HG03575 (cell line): Measurements from ENCODE around the gene PPP1R12B.
"Not testable (repeated sequence)": the region's sequence is repeated elsewhere in the genome, so short reads cannot be mapped to it uniquely, and the experiment has no call there.

Experiments
- ATAC-seq: cut with Tn5 transposase; IDR thresholded peaks from one replicate; pipeline ENCODE4 v1.9.1; 2021; ENCODE audit not compliant: unreplicated experiment, insufficient number of reproducible peaks, low FRiP score; ENCODE audit errors: extremely low read depth

PPP1R12B gene

DNA sequence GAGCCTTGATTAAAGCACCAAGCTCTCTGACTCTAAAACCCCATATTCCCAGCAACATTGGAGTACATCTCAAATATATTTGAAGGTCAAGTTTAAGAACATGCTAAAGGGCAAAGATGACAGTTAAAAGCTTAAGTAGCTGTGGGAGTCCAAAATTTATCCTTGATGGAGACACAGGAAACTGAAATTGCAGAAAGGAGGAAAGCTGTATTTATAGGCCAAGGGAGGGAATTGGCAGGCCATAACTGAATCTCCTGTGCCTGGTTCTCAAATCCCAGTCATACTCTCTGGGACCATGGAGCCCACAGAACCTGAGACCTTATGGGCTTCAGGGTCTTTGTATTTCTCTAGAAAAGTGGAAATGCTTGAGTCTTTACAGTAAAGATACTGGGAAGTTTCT lies 193.9 kb downstream of the PPP1R12B start:
- not testable (repeated sequence) for ATAC-seq

DNA sequence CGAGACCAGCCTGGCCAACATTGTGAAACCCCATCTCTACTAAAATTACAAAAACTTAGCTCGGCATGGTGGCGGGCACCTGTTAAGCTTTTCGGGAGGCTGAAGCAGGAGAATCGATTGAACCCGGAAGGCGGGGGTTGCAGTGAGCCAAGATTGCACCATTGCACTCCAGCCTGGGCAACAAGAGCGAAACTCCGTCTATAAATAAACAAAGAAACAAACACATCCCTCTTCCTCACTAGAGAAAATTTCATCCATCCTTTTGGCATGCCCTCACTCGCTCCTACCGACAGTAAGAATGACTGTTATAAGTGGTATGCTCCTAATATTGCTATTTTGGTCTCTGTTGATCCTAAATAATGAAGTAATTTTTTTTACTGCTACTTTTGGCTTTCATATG lies 195.0 kb downstream of the PPP1R12B start:
- not testable (repeated sequence) for ATAC-seq

DNA sequence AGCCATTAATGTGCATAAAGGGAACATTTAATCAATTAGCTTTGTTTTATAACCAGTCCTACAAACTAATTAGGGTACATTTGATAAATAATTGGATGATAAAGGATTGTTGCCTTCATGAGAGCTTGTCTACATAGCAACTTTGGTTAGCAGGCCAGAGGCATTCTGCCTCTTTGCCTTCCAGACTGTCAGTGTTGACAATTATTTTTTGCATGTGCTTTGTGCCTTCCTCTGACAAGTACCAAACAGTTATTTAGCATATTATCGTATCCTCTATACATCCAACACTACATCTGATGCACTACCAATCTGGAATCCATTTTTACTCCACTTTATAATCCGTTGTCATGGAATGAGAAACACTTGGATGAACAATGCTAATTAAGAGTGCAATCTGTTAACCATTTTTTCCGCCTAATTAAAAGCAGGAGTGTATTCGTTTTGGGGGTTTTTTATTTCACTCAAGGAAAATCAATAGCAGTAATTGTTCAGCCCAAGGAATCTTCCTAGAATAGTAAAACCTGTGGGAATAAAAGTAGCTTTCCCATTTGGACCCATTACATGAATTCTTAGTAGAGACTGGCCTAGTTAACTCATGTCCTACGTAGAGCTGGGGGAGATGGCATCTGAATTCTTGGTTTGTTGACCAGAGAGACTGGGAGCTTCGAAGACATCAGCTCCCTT lies 196.4 kb downstream of the PPP1R12B start:
- ATAC-seq = not testable (repeated sequence)

DNA sequence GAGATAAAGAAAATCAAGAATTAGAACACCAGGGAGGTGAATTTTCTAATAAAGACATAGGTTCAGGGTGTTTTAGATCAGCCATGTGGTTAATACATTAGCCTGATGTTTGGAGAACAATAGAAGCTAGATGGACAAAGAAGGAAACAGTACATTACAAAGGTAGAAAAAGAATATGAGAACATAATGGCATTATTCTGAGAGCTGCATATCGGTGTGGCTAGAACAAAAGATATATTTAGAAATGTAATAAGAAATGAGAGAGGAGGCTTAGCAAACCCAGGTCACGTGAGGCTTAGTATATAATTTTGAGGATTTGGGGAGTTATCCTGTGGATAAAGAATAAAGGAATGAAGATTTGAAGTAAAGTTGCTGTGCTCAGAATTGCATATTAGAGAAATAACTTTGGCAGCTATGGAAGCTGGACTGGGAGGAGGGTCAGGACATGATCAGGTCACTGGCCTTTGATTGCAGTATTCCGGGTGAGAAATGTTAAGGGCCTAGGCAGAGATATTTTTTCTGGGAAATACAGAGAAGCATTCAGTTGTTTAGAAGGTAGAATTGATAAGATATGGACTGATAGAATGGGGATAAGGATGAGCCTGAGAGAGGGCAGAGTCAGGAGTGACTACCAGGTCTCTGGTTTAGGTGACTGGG lies 197.3 kb downstream of the PPP1R12B start:
- not testable (repeated sequence) for ATAC-seq

DNA sequence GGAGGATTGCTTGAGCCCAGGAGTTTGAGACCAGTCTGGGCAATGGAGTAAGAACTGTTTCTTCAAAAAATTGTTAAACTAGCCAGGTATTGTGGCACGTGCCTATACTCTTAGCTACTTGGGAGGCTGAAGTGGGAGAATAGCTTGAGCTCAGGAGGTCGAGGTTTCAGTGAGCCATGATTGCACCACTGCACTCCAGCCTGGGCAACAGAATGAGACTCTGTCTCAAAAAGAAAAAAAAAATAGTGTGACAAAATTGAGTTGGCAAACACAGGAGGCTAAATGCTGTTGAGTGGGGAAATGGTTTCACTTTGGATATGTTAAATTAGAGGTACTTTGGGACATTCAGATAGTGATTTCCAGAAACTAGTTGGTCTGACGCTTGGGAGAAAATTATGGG lies 197.9 kb downstream of the PPP1R12B start:
- ATAC-seq = not testable (repeated sequence)

DNA sequence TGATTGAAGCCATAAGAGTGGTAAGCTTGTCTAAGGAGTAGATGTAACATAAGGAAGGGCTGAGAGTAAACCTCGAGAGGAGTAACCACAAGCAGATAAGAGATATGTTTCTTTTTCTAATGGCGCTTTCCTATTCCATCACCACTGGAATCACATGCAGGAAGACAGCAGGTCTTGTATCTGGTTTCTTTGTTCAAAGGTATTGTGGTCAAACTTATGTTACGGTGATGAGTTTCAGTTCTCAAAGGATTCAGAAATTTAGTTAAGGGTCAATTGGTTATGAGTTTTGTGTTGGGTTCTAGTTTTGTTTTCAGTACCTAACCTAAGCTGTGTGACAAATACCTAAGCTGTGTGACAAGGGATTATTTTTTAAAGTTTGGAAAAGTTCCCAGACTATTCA lies 198.3 kb downstream of the PPP1R12B start:
- not testable (repeated sequence) for ATAC-seq

DNA sequence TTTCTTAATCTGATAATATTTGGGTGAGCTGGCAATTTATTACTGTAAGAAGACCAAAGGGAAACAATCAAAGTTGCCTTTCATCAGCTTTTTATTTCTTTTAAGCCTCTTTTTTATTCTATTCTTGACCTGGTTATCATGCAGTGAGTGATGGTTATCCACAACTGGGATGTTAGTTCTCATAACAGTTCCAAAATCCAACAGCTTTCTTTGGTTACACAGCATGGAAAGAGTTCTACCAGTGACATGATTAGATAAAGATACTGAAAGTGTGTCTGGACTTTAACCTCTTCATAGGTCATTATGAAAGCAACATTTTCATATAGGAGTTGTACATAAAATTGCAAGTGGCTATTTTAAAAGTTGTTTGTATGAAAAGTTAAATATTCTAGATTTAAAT lies 198.7 kb downstream of the PPP1R12B start:
- no peak for ATAC-seq

DNA sequence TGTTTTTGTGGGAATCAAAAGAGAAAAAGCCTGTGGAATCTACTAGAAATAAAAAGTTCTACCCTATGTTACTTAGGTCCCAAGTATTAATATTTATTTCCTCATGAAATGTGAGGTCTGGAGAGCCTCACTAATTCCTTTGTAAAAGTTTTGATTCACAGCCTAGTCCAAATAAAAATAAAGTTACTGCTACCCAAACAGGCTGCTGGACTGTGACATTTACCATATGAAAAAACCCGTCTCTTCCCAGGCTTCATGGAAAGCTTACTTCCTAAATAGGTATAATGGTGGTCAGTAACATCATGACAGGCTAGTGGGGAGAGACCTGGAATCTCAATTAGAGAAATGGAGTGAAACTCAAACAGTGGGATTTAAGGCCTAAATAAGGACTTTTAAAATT lies 201.6 kb downstream of the PPP1R12B start:
- not testable (repeated sequence) for ATAC-seq

DNA sequence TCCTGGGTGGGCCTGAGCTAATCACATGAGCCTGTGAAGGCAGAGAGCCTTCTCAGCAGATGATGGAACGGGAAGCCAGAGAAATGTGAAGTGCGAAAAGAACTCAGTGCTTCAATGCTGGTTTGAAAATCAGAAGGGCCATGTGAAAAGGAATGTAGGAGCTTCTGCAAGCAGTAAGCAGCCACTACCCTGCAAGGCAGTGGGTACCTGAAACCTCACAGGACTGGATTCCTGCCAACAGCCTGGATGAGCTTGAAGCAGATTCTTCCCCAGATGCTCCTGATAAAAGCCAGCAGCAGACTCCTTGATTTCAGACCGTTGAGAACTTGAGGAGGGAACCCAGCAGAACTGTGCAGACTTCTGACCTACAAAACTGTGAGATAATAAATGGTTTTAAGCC lies 203.2 kb downstream of the PPP1R12B start:
- ATAC-seq = no peak

DNA sequence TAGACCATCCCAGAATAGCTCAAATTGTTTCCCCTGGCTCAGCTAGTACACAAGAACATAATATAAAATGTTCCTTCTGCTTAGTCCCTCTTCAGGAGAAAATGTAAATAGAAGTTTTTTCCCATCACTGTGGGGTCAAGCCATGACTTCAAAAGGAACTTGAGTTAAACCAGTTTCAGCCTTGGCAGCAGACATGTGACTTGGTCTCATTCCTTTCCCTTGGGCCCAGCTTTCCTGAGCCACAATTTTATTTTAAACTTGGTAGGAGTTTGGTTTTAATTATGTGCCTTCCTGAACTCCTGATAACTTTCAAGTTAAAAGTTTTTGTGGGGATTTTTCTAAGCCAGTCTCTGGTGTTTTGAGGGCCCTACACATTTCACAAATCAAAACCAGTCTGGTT lies 204.1 kb downstream of the PPP1R12B start:
- not testable (repeated sequence) for ATAC-seq

DNA sequence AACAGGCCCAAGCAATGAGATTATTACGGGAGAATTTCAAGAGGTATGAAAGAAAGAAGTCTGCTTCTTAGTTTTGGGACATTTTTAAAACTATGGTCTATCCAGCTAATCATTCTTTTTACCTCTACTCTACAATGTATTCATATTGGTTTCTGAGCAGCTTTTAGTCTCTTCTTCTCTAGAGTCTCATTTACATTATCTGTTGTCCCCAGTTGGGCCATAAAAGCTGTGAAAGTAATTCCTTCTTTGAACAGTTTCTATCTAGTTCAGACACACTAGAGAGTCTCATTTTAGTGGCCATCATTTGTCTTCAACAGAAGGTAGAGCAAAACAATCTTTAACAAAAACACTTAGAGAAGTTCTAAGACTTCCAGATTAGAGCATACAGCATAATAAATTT lies 204.6 kb downstream of the PPP1R12B start:
- not testable (repeated sequence) for ATAC-seq

DNA sequence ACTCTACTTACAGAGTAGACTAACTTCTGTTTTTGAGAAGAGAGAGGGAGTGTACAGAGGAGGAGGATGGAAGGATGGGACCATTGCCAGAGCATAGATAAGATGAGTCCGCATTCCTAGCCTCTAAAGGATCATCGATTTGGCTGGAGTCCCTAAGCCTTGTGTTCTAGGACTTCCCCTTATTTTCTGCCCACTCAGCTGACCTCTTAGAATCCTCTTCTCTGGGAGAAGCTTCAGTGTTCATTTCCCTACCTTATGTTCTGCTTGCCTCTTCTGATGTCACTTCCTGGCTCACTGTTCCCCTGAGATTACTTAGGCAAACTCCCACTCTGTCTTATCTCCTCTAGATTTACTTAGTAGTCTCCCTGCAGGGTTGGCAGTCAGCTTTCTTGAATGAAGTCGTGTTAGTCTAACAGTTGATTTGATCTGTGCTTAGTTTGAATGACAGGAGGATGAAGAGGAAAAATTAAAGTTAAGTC lies 205.1 kb downstream of the PPP1R12B start:
- no peak for ATAC-seq

DNA sequence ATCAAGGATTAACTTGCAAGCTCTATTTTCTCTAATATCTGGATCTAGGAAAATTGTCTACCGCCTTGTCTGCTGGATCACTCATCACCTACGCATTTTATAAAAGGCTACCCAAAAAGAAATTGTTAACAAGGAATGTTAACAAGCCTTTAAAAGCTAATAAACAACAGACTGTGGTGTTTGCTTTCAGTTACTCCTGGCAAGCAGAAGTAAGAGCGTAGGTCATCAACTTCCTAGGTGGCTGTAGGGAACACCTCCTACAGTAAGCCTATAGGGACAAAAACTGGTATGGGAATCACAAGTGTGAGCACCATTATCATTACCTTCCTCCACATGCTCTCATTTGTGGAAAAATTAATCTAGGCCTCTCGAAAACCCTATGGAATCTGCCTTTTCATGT lies 206.1 kb downstream of the PPP1R12B start:
- not testable (repeated sequence) for ATAC-seq

DNA sequence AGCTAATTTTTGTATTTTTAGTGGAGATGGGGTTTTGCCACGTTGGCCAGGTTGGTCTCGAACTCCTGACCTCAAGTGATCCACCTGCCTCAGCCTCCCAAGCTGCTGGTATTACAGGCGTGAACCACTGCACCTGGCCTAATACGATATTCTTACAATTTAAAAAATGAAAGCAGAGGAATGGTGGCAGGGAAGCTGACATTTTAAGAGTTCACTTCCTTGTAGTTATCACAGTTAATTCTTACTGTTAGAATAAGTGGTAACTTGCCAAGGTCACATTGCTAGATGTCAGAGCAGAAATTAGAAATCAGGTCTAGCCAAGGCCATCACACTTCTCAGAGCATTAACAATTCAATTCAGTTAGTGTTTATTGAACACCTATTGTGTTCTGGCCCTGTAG lies 207.5 kb downstream of the PPP1R12B start:
- not testable (repeated sequence) for ATAC-seq

DNA sequence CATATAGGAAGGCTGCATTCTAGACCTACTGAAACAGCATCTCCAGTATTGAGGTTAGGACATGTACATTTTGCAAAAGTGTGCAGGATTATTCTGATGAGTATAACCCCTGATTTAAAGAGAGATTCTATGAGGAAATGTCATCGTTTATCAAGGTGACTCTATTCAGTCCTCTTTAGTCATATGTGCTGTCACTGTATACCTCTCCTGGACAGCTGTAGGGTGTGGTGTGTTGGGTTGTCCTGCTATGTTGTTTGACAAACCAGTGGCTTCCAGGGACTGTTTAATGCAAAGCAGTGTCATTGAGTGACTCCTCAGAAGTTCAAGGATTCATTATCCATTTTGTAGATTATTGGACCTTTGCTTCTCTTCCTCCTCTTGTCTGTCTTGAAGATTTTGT lies 209.2 kb downstream of the PPP1R12B start:
- not testable (repeated sequence) for ATAC-seq

DNA sequence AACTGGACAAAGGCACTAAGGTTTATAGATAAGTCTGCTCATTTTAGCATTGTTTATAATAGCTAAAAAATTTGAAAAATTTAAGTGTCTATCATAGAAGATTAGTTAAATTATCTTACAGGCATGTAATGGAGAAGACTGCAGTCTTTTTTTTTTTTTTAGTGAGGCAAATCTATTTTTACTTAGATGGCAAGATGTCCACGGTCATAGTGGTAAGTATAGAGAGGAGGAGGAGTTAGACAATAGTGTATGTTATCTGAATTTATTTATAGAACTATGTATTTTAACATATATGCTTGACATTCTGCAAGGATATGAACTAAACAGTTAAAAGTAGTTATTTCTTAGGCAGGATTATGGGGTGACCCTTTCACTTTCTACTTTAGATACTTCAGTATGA lies 212.7 kb downstream of the PPP1R12B start:
- ATAC-seq = no peak

DNA sequence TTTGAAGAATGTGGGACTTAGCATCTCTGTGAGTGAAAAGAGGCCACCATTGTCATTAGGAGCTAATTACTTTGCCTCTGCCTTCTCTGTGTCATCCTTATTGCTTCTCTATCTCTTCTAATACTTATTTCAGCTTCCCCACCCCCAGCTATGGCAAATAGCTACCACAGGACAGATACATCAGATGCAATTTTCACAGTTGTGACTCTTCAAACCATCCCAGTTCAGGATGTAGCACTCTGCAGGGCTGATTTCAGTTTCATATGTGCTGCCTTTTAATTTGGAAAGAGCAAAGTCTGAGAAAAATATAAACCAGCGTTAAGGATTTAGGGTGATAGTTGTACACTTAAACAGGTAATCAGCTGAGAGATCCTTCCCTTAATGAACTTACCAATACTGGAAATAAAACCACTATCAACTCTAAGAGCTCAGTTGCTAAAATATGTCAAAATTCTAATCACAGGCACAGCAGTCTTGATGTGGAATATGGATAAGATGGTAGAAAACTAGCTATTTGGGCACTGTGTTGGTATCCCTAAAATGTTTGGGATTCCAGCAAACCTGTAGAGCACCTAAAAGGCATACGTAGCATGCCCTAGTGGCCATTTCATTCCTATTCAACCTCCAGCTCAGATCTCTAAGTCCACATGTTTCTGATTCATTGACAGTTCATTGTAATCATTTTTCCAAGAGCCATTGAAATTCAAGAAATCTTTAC lies 213.4 kb downstream of the PPP1R12B start:
- no peak for ATAC-seq

DNA sequence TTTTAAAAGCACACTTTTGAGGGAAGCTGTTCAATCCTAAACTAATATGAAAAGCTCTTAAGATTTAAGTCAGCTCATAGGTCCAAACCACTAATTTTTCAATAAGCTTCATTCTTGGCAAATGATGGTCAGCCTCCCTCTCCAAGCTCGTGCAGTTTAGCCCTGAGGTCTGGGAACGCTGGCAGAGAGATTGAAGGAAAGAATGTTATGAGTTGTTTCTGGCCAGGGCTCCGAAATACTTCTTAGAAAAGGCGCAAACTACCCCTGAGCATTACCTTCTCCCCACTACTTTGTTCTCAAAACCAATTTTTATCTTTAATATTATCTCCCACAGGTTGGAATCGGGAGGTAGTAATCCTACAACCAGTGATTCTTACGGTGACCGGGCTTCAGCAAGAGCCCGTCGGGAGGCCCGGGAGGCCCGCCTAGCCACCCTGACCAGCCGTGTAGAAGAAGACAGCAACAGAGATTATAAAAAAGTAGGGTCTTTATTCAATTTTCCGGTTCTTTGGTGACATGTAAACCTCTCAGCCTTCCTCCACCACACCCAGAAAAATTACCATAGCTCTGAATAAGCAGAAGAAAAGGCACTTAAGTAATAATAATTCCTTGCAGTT lies 214.1 kb downstream of the PPP1R12B start:
- no peak for ATAC-seq

DNA sequence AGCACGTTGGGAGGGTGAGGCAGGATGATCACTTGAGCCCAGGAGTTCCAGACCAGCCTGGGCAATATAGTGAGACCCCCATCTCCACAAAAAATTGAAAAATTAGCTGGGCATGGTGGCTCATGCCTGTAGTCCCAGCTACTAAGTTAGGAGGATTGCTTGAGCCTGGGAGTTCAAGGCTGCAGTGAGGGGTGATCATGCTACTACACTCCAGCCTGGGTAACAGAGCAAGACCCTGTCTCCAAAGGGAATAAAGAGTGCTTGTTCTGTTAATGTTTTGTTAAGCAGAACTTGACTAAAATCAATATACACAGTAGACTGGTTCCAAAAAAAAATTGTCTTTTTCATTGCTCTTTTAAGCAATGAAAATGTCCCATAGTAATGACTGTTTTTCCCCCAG lies 215.3 kb downstream of the PPP1R12B start:
- ATAC-seq = no peak
